Hepatocyte (in vitro differentiated cells): ENCODE results near the gene GJC1. TPM values are rescaled to one million over a fixed set of nuclear protein-coding genes. Genes with fewer than 3 reads are reported as not detected.

ENCODE experiments used
- DNase-seq: peaks from one replicate; pipeline ENCODE4 v3.0.0-alpha.2; 2016; ENCODE audit warnings: low spot score
- H2AFZ ChIP-seq: fragments of 200-600 bp; sonication (generic); 2 replicates; pipeline ENCODE4 v1.6.0; 2016; ENCODE audit warnings: antibody characterized with exemption, mild to moderate bottlenecking
- H3K27ac ChIP-seq: fragments of 200-600 bp; sonication (generic); 2 replicates; pipeline ENCODE4 v1.5.1; 2016; ENCODE audit warnings: mild to moderate bottlenecking
- H3K27me3 ChIP-seq: fragments of 200-600 bp; sonication (generic); 2 replicates; pipeline ENCODE4 v1.6.1; 2016
- H3K36me3 ChIP-seq: fragments of 200-600 bp; sonication (generic); replicated peaks from 2 replicates; pipeline ENCODE4 v1.5.1; 2016; ENCODE audit warnings: low read depth; ENCODE audit not compliant: insufficient read depth
- H3K4me1 ChIP-seq: fragments of 200-600 bp; sonication (generic); 2 replicates; pipeline ENCODE4 v1.5.1; 2016; ENCODE audit warnings: mild to moderate bottlenecking, moderate library complexity; ENCODE audit not compliant: insufficient read depth
- H3K4me2 ChIP-seq: fragments of 200-600 bp; sonication (generic); 2 replicates; pipeline ENCODE4 v1.6.0; 2016
- H3K4me3 ChIP-seq: fragments of 200-600 bp; sonication (generic); 2 replicates; pipeline ENCODE4 v1.5.1; 2016; ENCODE audit warnings: mild to moderate bottlenecking
- H3K79me2 ChIP-seq: fragments of 200-600 bp; sonication (generic); 2 replicates; pipeline ENCODE4 v1.6.0; 2017; ENCODE audit warnings: mild to moderate bottlenecking
- H3K9me2 ChIP-seq: fragments of 200-600 bp; sonication (generic); replicated peaks from 2 replicates; pipeline ENCODE4 v1.6.0; 2017; ENCODE audit warnings: mild to moderate bottlenecking; ENCODE audit not compliant: insufficient read depth
- H3K9me3 ChIP-seq: fragments of 200-600 bp; sonication (generic); 2 replicates; pipeline ENCODE4 v1.5.1; 2016; ENCODE audit warnings: low read depth, mild to moderate bottlenecking
- H4K20me1 ChIP-seq: fragments of 200-600 bp; sonication (generic); 2 replicates; pipeline ENCODE4 v1.6.0; 2016; ENCODE audit warnings: mild to moderate bottlenecking; ENCODE audit not compliant: insufficient read depth, poor library complexity, severe bottlenecking
- EZH2 ChIP-seq: fragments of 200-600 bp; sonication (generic); IDR thresholded peaks from 2 replicates; pipeline ENCODE4 v1.6.1; 2016; ENCODE audit warnings: antibody characterized with exemption, mild to moderate bottlenecking, borderline replicate concordance
- EZH2phosphoT487 ChIP-seq: fragments of 200-600 bp; sonication (generic); IDR thresholded peaks from one replicate; pipeline ENCODE4 v1.6.1; 2018; ENCODE audit warnings: antibody characterized with exemption, mild to moderate bottlenecking, low read depth, moderate library complexity; ENCODE audit not compliant: unreplicated experiment, severe bottlenecking
- WGBS: methylation state at CpG from one replicate; pipeline ENCODE4 v1.1.6; 2016; ENCODE audit warnings: low lambda C conversion rate; ENCODE audit errors: missing lambda C conversion rate; 5-methylcytosine and 5-hydroxymethylcytosine counted together
- polyA plus RNA-seq: library from polyadenylated mRNA; unstranded; fragments of >200 nt; fragmentation: Nextera tagmentation; extraction: Ambion mirVana; gene quantifications from 2 replicates; pipeline ENCODE4 v1.2.1, GENCODE V29; 2016
- total RNA-seq: library from RNA; depleted of rRNA; stranded (reverse); fragments of >200 nt; gene quantifications from 2 replicates; pipeline ENCODE4 v1.2.3, GENCODE V29; 2014
- TF ChIP-seq, protein P1 (sequence below): fragments of 200-600 bp; sonication (generic); IDR thresholded peaks from 2 replicates; pipeline ENCODE4 v1.5.1; 2016; ENCODE audit warnings: antibody characterized with exemption, mild to moderate bottlenecking; ENCODE audit not compliant: poor library complexity

Gene GJC1
- total and polyA plus RNA-seq, 2 experiments from 2014 or later: 7.5 to 11.4 TPM

DNA sequence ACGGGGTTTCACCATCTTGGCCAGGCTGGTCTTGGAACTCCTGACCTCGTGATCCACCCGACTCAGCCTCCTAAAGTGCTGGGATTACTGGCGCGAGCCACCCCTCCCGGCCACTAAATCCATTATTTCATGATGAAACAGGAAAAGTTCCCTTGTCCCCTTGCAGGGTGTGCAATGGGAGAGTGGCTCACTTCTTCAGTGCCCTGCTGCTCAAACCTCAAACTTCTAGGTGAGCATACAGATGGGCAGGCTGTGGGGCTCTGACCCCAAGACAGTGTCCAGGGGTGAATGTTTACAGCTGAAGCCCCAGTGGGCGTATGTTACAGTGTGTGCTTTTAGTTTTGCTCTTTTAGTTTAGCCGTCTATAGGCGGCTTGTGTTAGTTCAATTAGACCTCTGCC is 34.7 kb downstream of the GJC1 start:
- no peak overlapping the region for H3K27ac ChIP-seq
- no peak overlapping the region for H3K4me3 ChIP-seq
- TF ChIP-seq EZH2 (no peak), EZH2phosphoT487 (no peak)
- TF ChIP-seq, protein P1, sequence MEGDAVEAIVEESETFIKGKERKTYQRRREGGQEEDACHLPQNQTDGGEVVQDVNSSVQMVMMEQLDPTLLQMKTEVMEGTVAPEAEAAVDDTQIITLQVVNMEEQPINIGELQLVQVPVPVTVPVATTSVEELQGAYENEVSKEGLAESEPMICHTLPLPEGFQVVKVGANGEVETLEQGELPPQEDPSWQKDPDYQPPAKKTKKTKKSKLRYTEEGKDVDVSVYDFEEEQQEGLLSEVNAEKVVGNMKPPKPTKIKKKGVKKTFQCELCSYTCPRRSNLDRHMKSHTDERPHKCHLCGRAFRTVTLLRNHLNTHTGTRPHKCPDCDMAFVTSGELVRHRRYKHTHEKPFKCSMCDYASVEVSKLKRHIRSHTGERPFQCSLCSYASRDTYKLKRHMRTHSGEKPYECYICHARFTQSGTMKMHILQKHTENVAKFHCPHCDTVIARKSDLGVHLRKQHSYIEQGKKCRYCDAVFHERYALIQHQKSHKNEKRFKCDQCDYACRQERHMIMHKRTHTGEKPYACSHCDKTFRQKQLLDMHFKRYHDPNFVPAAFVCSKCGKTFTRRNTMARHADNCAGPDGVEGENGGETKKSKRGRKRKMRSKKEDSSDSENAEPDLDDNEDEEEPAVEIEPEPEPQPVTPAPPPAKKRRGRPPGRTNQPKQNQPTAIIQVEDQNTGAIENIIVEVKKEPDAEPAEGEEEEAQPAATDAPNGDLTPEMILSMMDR: no peak
- H3K27me3 ChIP-seq: no peaks in the 10 kb centered on the region
- H4K20me1 ChIP-seq: no peaks in the 10 kb centered on the region
- no peaks in the 10 kb centered on the region for H3K9me2 ChIP-seq
- WGBS: 82% methylated on average over 9 of the region's 9 CpGs
- H3K79me2 ChIP-seq: no peaks in the 10 kb centered on the region
- DNase-seq: no peak
- no peaks in the 10 kb centered on the region for H3K9me3 ChIP-seq
- no peaks in the 10 kb centered on the region for H3K4me1 ChIP-seq
- H3K36me3 ChIP-seq: no peaks in the 10 kb centered on the region
- no peak overlapping the region for H2AFZ ChIP-seq
- no peak overlapping the region for H3K4me2 ChIP-seq

DNA sequence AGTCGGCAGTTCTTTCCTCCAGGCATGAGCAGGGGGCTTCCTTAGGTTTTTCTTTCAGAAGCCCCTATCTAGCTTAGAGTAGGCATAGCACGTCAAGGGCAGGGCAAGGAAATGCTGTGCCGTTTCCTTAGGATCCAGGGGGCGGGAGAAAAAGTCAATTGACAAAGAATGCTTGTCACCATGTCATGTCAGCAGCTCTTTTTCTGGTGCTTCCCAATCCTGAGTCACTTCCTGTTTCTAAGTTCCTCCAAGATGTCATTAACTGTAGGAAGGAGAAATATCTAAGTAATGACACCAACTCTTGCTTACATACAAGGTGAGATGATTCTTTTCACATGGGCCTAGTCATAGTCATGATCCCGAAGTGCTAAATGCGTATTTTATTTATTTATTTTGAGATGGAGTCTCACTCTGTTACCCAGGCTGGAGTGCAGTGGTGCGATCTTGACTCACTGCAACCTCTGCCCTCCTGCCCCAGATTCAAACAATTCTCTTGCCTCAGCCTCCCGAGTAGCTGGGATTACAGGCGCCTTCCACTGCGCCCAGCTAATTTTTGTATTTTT is 35.2 kb downstream of the GJC1 start:
- no peaks in the 10 kb centered on the region for H3K79me2 ChIP-seq
- DNase-seq: no peak
- H3K4me3 ChIP-seq: no peak overlapping the region
- H3K4me2 ChIP-seq: no peak overlapping the region
- no peaks in the 10 kb centered on the region for H3K9me2 ChIP-seq
- no peak overlapping the region for H3K27ac ChIP-seq
- no peaks in the 10 kb centered on the region for H3K4me1 ChIP-seq
- WGBS: 75% methylated on average over 10 of the region's 10 CpGs
- no peaks in the 10 kb centered on the region for H3K36me3 ChIP-seq
- TF ChIP-seq EZH2phosphoT487: no peak
- TF ChIP-seq EZH2: no peak
- TF ChIP-seq, protein P1: no peak
- no peak overlapping the region for H2AFZ ChIP-seq
- no peaks in the 10 kb centered on the region for H3K9me3 ChIP-seq
- no peaks in the 10 kb centered on the region for H4K20me1 ChIP-seq
- H3K27me3 ChIP-seq: no peaks in the 10 kb centered on the region

DNA sequence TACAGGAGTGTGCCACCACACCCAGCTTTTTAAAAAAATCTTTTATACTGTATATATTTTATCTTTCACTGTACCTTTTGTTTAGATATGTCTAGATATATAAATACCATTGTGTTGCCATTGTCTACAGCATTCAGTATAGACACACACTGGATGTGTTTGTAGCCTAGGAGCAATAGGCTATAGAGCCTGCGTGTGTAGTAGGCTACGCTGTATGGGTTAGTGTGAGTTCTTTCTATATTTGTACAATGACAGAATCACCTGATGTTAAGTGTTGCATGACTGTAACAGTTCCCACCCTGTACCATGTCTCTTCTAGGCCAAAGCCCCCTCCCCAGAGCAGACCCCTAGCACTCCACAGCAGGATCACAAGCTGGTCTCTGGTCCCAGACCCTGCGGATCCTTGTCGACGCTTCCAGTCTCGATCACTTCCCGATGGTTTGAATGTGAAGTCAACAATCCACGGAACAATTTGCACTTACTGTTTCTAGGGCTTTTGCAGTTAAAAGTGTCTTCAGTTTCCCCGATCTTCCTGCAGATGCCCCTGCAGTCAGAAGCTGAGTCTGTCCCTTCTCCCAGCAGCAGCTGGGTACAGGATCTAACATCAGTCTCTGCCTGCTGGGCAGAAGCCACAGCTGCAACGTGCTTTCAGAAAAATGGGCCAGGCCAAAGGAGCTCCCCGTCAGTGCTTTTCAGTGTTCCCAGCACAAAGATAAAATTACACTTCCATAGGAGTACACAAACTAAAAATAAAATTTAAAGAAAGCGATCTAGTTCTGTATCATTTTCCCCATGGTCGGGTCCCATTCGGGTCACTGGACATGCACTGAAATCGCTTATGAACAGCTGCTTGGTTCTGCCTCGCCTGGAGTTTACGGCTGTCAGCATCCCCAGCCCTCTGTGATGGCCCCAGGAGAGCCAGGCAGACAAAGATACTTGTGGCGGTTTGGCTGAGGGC is 35.9 kb downstream of the GJC1 start:
- Histone ChIP-seq H4K20me1 (no peaks in the 10 kb centered on the region), H3K79me2 (no peaks in the 10 kb centered on the region), H3K9me3 (no peaks in the 10 kb centered on the region), H3K36me3 (no peaks in the 10 kb centered on the region), H3K4me1 (no peaks in the 10 kb centered on the region), H2AFZ (no peak overlapping the region), H3K9me2 (no peaks in the 10 kb centered on the region), H3K4me3 (no peak overlapping the region), H3K27me3 (no peaks in the 10 kb centered on the region), H3K27ac (no peak overlapping the region), H3K4me2 (no peak overlapping the region)
- WGBS: 90% methylated on average over 18 of the region's 18 CpGs
- no peak for DNase-seq
- TF ChIP-seq, protein P1: no peak
- TF ChIP-seq EZH2phosphoT487 (no peak), EZH2 (no peak)
